HUES48 (cell line): ENCODE data around the gene DCHS1.

Experiments
- H3K27ac ChIP-seq: one replicate; pipeline ENCODE4 v1.7.0; 2013; ENCODE audit warnings: low read depth, low read length, inconsistent platforms
- H3K27me3 ChIP-seq: 2 replicates; pipeline ENCODE4 v1.6.1; 2013; ENCODE audit warnings: mild to moderate bottlenecking, low read length; ENCODE audit not compliant: control insufficient read depth, insufficient read depth
- H3K36me3 ChIP-seq: 2 replicates; pipeline ENCODE4 v1.6.1; 2013; ENCODE audit warnings: low read length; ENCODE audit not compliant: control insufficient read depth, insufficient read depth
- H3K4me1 ChIP-seq: 2 replicates; pipeline ENCODE4 v1.6.1; 2013; ENCODE audit warnings: mild to moderate bottlenecking, low read length; ENCODE audit not compliant: control insufficient read depth, insufficient read depth
- H3K4me3 ChIP-seq: 2 replicates; pipeline ENCODE4 v1.5.1; 2013; ENCODE audit warnings: mild to moderate bottlenecking, low read depth, low read length
- H3K9ac ChIP-seq: 2 replicates; pipeline ENCODE4 v1.6.1; 2013; ENCODE audit warnings: mild to moderate bottlenecking, low read depth, low read length, moderate library complexity
- H3K9me3 ChIP-seq: 2 replicates; pipeline ENCODE4 v1.6.1; 2013; ENCODE audit warnings: low read length; ENCODE audit not compliant: control insufficient read depth, insufficient read depth

Gene DCHS1

GRCh38 chr11:6633422-6634408 is 21.9 kb downstream of the DCHS1 start:
- Histone ChIP-seq H3K4me3 (no peak overlapping the region), H3K9ac (no peak overlapping the region), H3K27ac (no peak overlapping the region), H3K36me3 (no peaks in the 10 kb centered on the region), H3K9me3 (no peaks in the 10 kb centered on the region), H3K4me1 (no peaks in the 10 kb centered on the region), H3K27me3 (peaks cover 30% of the 10 kb centered on the region)

- no peak overlapping the region for H3K9ac ChIP-seq
- H3K27ac ChIP-seq, result no peak overlapping the region
- H3K36me3 ChIP-seq, result peaks cover under 1% of the 10 kb centered on the region; the same call in 1 of the 2 replicates
- no peaks in the 10 kb centered on the region for H3K4me1 ChIP-seq
- H3K9me3 ChIP-seq, result no peaks in the 10 kb centered on the region
- H3K27me3 ChIP-seq, result peaks cover 30% of the 10 kb centered on the region
- no peak overlapping the region for H3K4me3 ChIP-seq
These were observed 23.2 kb downstream of the DCHS1 start for GRCh38 chr11:6632116-6633073.

- Histone ChIP-seq H3K4me1 (no peaks in the 10 kb centered on the region), H3K9ac (no peak overlapping the region), H3K27me3 (peaks cover 30% of the 10 kb centered on the region), H3K27ac (no peak overlapping the region), H3K36me3 (peaks cover 10% of the 10 kb centered on the region), H3K4me3 (no peak overlapping the region), H3K9me3 (no peaks in the 10 kb centered on the region)
These were observed 24.2 kb downstream of the DCHS1 start for GRCh38 chr11:6631361-6631890.

GRCh38 chr11:6630632-6631291 is 24.8 kb downstream of the DCHS1 start:
- Histone ChIP-seq H3K36me3 (peaks cover 16% of the 10 kb centered on the region), H3K4me1 (no peaks in the 10 kb centered on the region), H3K4me3 (peak overlapping the region; percentile 64), H3K9me3 (no peaks in the 10 kb centered on the region), H3K27me3 (peaks cover 30% of the 10 kb centered on the region), H3K27ac (no peak overlapping the region), H3K9ac (no peak overlapping the region)

- no peak overlapping the region for H3K27ac ChIP-seq
- H3K36me3 ChIP-seq, result peaks cover 23% of the 10 kb centered on the region
- H3K27me3 ChIP-seq, result peaks cover 30% of the 10 kb centered on the region
- no peaks in the 10 kb centered on the region for H3K9me3 ChIP-seq
- peak overlapping the region; percentile 64 for H3K4me3 ChIP-seq
- H3K9ac ChIP-seq, result peak overlapping the region; percentile 52; the same call in 1 of the 2 replicates
- no peaks in the 10 kb centered on the region for H3K4me1 ChIP-seq
These were observed 25.5 kb downstream of the DCHS1 start for GRCh38 chr11:6629892-6630631.

GRCh38 chr11:6629573-6629891 is 26.1 kb downstream of the DCHS1 start:
- peaks cover 29% of the 10 kb centered on the region for H3K36me3 ChIP-seq
- H3K4me3 ChIP-seq, result peak overlapping the region; percentile 64

GRCh38 chr11:6628526-6628925 is 27.1 kb downstream of the DCHS1 start:
- no peak overlapping the region for H3K4me3 ChIP-seq
- H3K9me3 ChIP-seq, result no peaks in the 10 kb centered on the region
- peaks cover 30% of the 10 kb centered on the region for H3K36me3 ChIP-seq
- H3K27me3 ChIP-seq, result peaks cover 30% of the 10 kb centered on the region
- no peaks in the 10 kb centered on the region for H3K4me1 ChIP-seq
- no peak overlapping the region for H3K27ac ChIP-seq
- H3K9ac ChIP-seq, result no peak overlapping the region

More at GRCh38 chr11:6629573-6629891, 26.1 kb downstream of the DCHS1 start:
- no peak overlapping the region for H3K9ac ChIP-seq
- H3K4me1 ChIP-seq, result no peaks in the 10 kb centered on the region
- H3K27me3 ChIP-seq, result peaks cover 30% of the 10 kb centered on the region
- no peak overlapping the region for H3K27ac ChIP-seq
- H3K9me3 ChIP-seq, result no peaks in the 10 kb centered on the region

- no peaks in the 10 kb centered on the region for H3K9me3 ChIP-seq
- no peak overlapping the region for H3K9ac ChIP-seq
- no peak overlapping the region for H3K4me3 ChIP-seq
- no peaks in the 10 kb centered on the region for H3K4me1 ChIP-seq
- peaks cover 30% of the 10 kb centered on the region for H3K27me3 ChIP-seq
- H3K36me3 ChIP-seq, result peaks cover 30% of the 10 kb centered on the region
- no peak overlapping the region for H3K27ac ChIP-seq
These were observed 27.8 kb downstream of the DCHS1 start for GRCh38 chr11:6627762-6628241.

GRCh38 chr11:6626971-6627761 is 28.4 kb downstream of the DCHS1 start:
- H3K27ac ChIP-seq, result no peak overlapping the region
- no peaks in the 10 kb centered on the region for H3K9me3 ChIP-seq
- peaks cover 30% of the 10 kb centered on the region for H3K27me3 ChIP-seq
- no peak overlapping the region for H3K4me3 ChIP-seq
- H3K36me3 ChIP-seq, result peaks cover 30% of the 10 kb centered on the region
- H3K4me1 ChIP-seq, result no peaks in the 10 kb centered on the region
- no peak overlapping the region for H3K9ac ChIP-seq
